Measurements from ENCODE around the gene TNNT2.

TNNT2 gene

GRCh38 chr1:201401700-201402099 is 24.2 kb upstream of the TNNT2 start:
- no peak for DNase-seq

- no peak for DNase-seq
These were observed 23.4 kb upstream of the TNNT2 start for GRCh38 chr1:201400852-201401230.

- no peak for DNase-seq
These were observed 22.9 kb upstream of the TNNT2 start for GRCh38 chr1:201400212-201400851.

- DNase-seq: no peak
These were observed 22.1 kb upstream of the TNNT2 start for GRCh38 chr1:201399352-201400126.

GRCh38 chr1:201399018-201399351 is 21.5 kb upstream of the TNNT2 start, which contains the start of gene LAD1:
Gene LAD1 (minus strand): TSS chr1:201399324. CDS start chr1:201399306, 18 bp downstream.
- no peak for DNase-seq

- DNase-seq: no peak
These were observed 20.2 kb upstream of the TNNT2 start for GRCh38 chr1:201397675-201398074.

- no peak for DNase-seq
These were observed 19.5 kb upstream of the TNNT2 start for GRCh38 chr1:201396861-201397464.

GRCh38 chr1:201395936-201396335 is 18.5 kb upstream of the TNNT2 start:
- no peak for DNase-seq

- DNase-seq: no peak
These were observed 17.1 kb upstream of the TNNT2 start for GRCh38 chr1:201394591-201394990.

- no peak for DNase-seq
These were observed 15.6 kb upstream of the TNNT2 start for GRCh38 chr1:201393076-201393475.

- DNase-seq: no peak
These were observed 14.4 kb upstream of the TNNT2 start for GRCh38 chr1:201391651-201392511.

GRCh38 chr1:201391225-201391624 is 13.7 kb upstream of the TNNT2 start:
- DNase-seq: no peak

- no peak for DNase-seq
These were observed 11.6 kb upstream of the TNNT2 start for GRCh38 chr1:201389051-201389450.

- no peak for DNase-seq
These were observed 8.7 kb upstream of the TNNT2 start for GRCh38 chr1:201386208-201386607.

GRCh38 chr1:201385299-201385891 is 7.9 kb upstream of the TNNT2 start:
- DNase-seq: peak in 1 of 5 donors; percentile 14

- no peak for DNase-seq
These were observed 6.9 kb upstream of the TNNT2 start for GRCh38 chr1:201384406-201384782.

- no peak for DNase-seq
These were observed 6.3 kb upstream of the TNNT2 start for GRCh38 chr1:201383647-201384405.

- DNase-seq: no peak
These were observed 3.6 kb upstream of the TNNT2 start for GRCh38 chr1:201381130-201381529.

- DNase-seq: no peak
These were observed 2.3 kb upstream of the TNNT2 start for GRCh38 chr1:201379733-201380242.

GRCh38 chr1:201378804-201379203 is 1.3 kb upstream of the TNNT2 start:
- no peak for DNase-seq

GRCh38 chr1:201376464-201377374 is 761 bp downstream of the TNNT2 start:
- no peak for DNase-seq

Data from T-helper 1 cell (primary cell).